K562 (cell line): ENCODE data around the gene CEP76. TPM values are rescaled to one million over a fixed set of nuclear protein-coding genes. Genes with fewer than 3 reads are reported as not detected.

Experiments used
- ATF4 ChIP-seq: fragments of 450-650 bp; formaldehyde crosslinking; IDR thresholded peaks from 2 replicates; pipeline ENCODE4 v1.4.0; 2022; ENCODE audit warnings: mild to moderate bottlenecking, moderate library complexity
- CHD1 ChIP-seq: fragments of 200-600 bp; sonication (generic); IDR thresholded peaks from one replicate; pipeline ENCODE4 v1.6.1; 2012; ENCODE audit warnings: mild to moderate bottlenecking, moderate library complexity, low read length, inconsistent platforms
- FOXJ2 ChIP-seq: fragments of 200-800 bp; sonication (Bioruptor generic); IDR thresholded peaks from 2 replicates; pipeline ENCODE4 v1.6.1; 2016; ENCODE audit warnings: missing genetic modification characterization, missing compliant biosample characterization
- HCFC1 ChIP-seq: IDR thresholded peaks from 2 replicates; pipeline ENCODE4 v1.6.1; 2012; ENCODE audit warnings: low read depth, low read length, improper control_type of control experiment
- IRF9 ChIP-seq: fragments of 450-650 bp; IDR thresholded peaks from 2 replicates; pipeline ENCODE4 v1.6.1; 2016; ENCODE audit warnings: missing biosample characterization, missing genetic modification characterization
- MTA1 ChIP-seq: fragments of 450-650 bp; IDR thresholded peaks from 2 replicates; pipeline ENCODE4 v1.6.1; 2017; ENCODE audit warnings: borderline replicate concordance
- PATZ1 ChIP-seq: fragments of 250-450 bp; sonication (Bioruptor Pico); IDR thresholded peaks from 2 replicates; pipeline ENCODE4 v1.5.0; 2020; ENCODE audit warnings: mild to moderate bottlenecking, borderline replicate concordance
- SMAD1 ChIP-seq: fragments of 150-350 bp; IDR thresholded peaks from 2 replicates; pipeline ENCODE4 v1.6.1; 2014; ENCODE audit warnings: low read length, low read depth; ENCODE audit not compliant: partially characterized antibody
- STAT6 ChIP-seq: sonication (generic); formaldehyde crosslinking; IDR thresholded peaks from 2 replicates; pipeline ENCODE4 v1.8.1; 2023; ENCODE audit warnings: mild to moderate bottlenecking, missing genetic modification reagents
- ZBTB1 ChIP-seq: sonication (generic); formaldehyde crosslinking; IDR thresholded peaks from 2 replicates; pipeline ENCODE4 v1.8.1; 2023; ENCODE audit warnings: missing genetic modification reagents, low read depth, mild to moderate bottlenecking, borderline replicate concordance
- ZC3H4 ChIP-seq: sonication (generic); formaldehyde crosslinking; IDR thresholded peaks from 2 replicates; pipeline ENCODE4 v1.9.0; 2021; ENCODE audit warnings: missing genetic modification reagents, borderline replicate concordance
- ZNF134 ChIP-seq: fragments of 250-450 bp; sonication (Bioruptor Pico); conservative IDR thresholded peaks from 2 replicates; pipeline ENCODE4 v1.4.0; 2020
- ZNF174 ChIP-seq: fragments of 250-450 bp; sonication (Bioruptor Pico); IDR thresholded peaks from 2 replicates; pipeline ENCODE4 v1.4.0; 2020; ENCODE audit warnings: mild to moderate bottlenecking
- ZNF184 ChIP-seq: sonication (generic); formaldehyde crosslinking; IDR thresholded peaks from 2 replicates; pipeline ENCODE4 v1.5.0; 2020; ENCODE audit warnings: missing genetic modification reagents
- ZNF224 ChIP-seq: sonication (generic); formaldehyde crosslinking; IDR thresholded peaks from 2 replicates; pipeline ENCODE4 v1.8.0; 2022; ENCODE audit warnings: mild to moderate bottlenecking, missing genetic modification reagents
- ZNF398 ChIP-seq: fragments of 250-450 bp; sonication (Bioruptor Pico); IDR thresholded peaks from 2 replicates; pipeline ENCODE4 v1.8.0; 2021; ENCODE audit warnings: moderate library complexity, mild to moderate bottlenecking, inconsistent platforms
- ZNF655 ChIP-seq: fragments of 250-450 bp; sonication (Bioruptor Pico); IDR thresholded peaks from 2 replicates; pipeline ENCODE4 v1.5.0; 2021
- polyA plus RNA-seq, 8 experiments: library from polyadenylated mRNA; depleted of rRNA in 4 of 8; stranded (reverse) in 5 of 8; unstranded in 3 of 8; fragments of >200 nt; fragmentation: Nextera tagmentation in 2 of 8; fragmentation: Illumina TruSeq in 1 of 8; extraction: Ambion mirVana in 2 of 8; extraction: Trizol in 1 of 8; gene quantifications; 2 replicates each; pipeline versions ENCODE4 v1.2.1 to v1.2.3, GENCODE V29; 2011 to 2014; ENCODE audit warnings: inconsistent platforms in 1 of 8, missing spikeins in 1 of 8
- total RNA-seq, 7 experiments: library from RNA; depleted of rRNA in 6 of 7; stranded (reverse); fragments of >200 nt in 6 of 7; fragmentation: Illumina TruSeq in 2 of 7; extraction: Trizol in 2 of 7; gene quantifications; 2 replicates each; pipeline versions ENCODE4 v1.2.1 to v1.2.3, GENCODE V29; 2011 to 2021; ENCODE audit warnings: low replicate concordance in 1 of 7

Gene CEP76
- total and polyA plus RNA-seq, 9 of the 15 experiments (the other 6 are each of a cell fraction or from before 2014, with no cell fraction given) = 5.3 to 27.3 (median 19.3) TPM

- TF ChIP-seq STAT6 (CRISPR knock-in tag) (no peak), ZNF224 (no peak), ZNF134 (CRISPR knock-in tag) (no peak), ZC3H4 (CRISPR knock-in tag) (no peak), FOXJ2 (tag) (0 out of 2 replicates have a peak, but pooled peaks have one; percentile 40), PATZ1 (no peak), IRF9 (tag) (no peak), ZNF184 (CRISPR knock-in tag) (no peak), SMAD1 (no peak), ZNF655 (CRISPR knock-in tag) (no peak), ZNF174 (CRISPR knock-in tag) (no peak), MTA1 (peak; percentile 95), ATF4 (no peak), ZBTB1 (CRISPR knock-in tag) (no peak; the same call in 1 of the 2 replicates), ZNF398 (CRISPR knock-in tag) (no peak), HCFC1 (peak; percentile 68), CHD1 (peak; percentile 92)
Measured at GRCh38 chr18:12702221-12703095, at the start of gene CEP76, which contains the start of gene PSMG2 (continued).
